Measurements from ENCODE around the gene KIFC3.
"Not testable (repeated sequence)": the region's sequence is repeated elsewhere in the genome, so short reads cannot be mapped to it uniquely, and the experiment has no call there.

- TF ChIP-seq CTCF, POLR2A, EP300 (IDR thresholded peaks at IDR 0.05): not testable (repeated sequence)
Observed at GRCh38 chr16:57846931-57847330, 44.6 kb upstream of the KIFC3 start.
